A673 (cell line): ENCODE measurements around the gene MMP8. TPM values are rescaled to one million over a fixed set of nuclear protein-coding genes. Genes with fewer than 3 reads are reported as not detected.

Source experiments
- BruUV-seq: library from RNA; stranded (reverse); fragments of 400-500 nt; replicated peaks from 2 replicates; lab custom pipeline; 2021; lab: Mats Ljungman, UMichigan
- CTCF ChIA-PET: fragments of 300-600 bp; sonication (Branson Sonifier 250); formaldehyde crosslinking; loops from one replicate; lab custom pipeline; 2022; ENCODE audit warnings: antibody characterized with exemption; lab: Charles Lee
- POLR2A ChIA-PET: fragments of 300-600 bp; sonication (Branson Sonifier 250); formaldehyde crosslinking; loops from one replicate; lab custom pipeline; 2022; ENCODE audit warnings: antibody characterized with exemption; ENCODE audit not compliant: low non-redundant PET; lab: Charles Lee
- DNase-seq: peaks from one replicate; pipeline ENCODE4 v3.0.0-alpha.2; 2015; ENCODE audit warnings: low spot score
- H3K27ac ChIP-seq: fragments of 200-600 bp; sonication (generic); 2 replicates; pipeline ENCODE4 v1.5.1; 2016; ENCODE audit warnings: mixed run types, low read depth, mild to moderate bottlenecking, mixed read lengths, antibody characterized with exemption, low read length; ENCODE audit not compliant: poor library complexity, severe bottlenecking
- H3K27me3 ChIP-seq: fragments of 200-600 bp; sonication (generic); replicated peaks from 2 replicates; pipeline ENCODE4 v1.6.1; 2017; ENCODE audit warnings: mixed run types, low read depth, mild to moderate bottlenecking, mixed read lengths, antibody characterized with exemption, low read length; ENCODE audit not compliant: insufficient read depth, poor library complexity
- H3K36me3 ChIP-seq: fragments of 200-600 bp; sonication (generic); 2 replicates; pipeline ENCODE4 v1.6.1; 2016; ENCODE audit warnings: mixed run types, mild to moderate bottlenecking, mixed read lengths, antibody characterized with exemption, low read length; ENCODE audit not compliant: insufficient read depth, poor library complexity, severe bottlenecking
- H3K4me1 ChIP-seq: fragments of 200-600 bp; sonication (generic); 2 replicates; pipeline ENCODE4 v1.6.1; 2017; ENCODE audit warnings: mixed run types, mild to moderate bottlenecking, mixed read lengths, antibody characterized with exemption, low read length; ENCODE audit not compliant: insufficient read depth, poor library complexity, severe bottlenecking
- H3K4me3 ChIP-seq: fragments of 200-600 bp; sonication (generic); 2 replicates; pipeline ENCODE4 v1.5.1; 2016; ENCODE audit warnings: low read depth, mixed run types, mild to moderate bottlenecking, mixed read lengths, low read length; ENCODE audit not compliant: poor library complexity, severe bottlenecking
- H3K9me3 ChIP-seq: fragments of 200-600 bp; sonication (generic); 2 replicates; pipeline ENCODE4 v1.6.1; 2016; ENCODE audit warnings: mixed run types, low read depth, mild to moderate bottlenecking, mixed read lengths, antibody characterized with exemption, low read length; ENCODE audit not compliant: poor library complexity, severe bottlenecking
- EZH2 ChIP-seq: fragments of 200-600 bp; sonication (generic); IDR thresholded peaks from 2 replicates; pipeline ENCODE4 v1.6.1; 2017; ENCODE audit warnings: borderline replicate concordance, low read depth, mild to moderate bottlenecking, mixed read lengths, antibody characterized with exemption, low read length; ENCODE audit not compliant: poor library complexity, severe bottlenecking
- intact Hi-C: fragments of 100-400 bp; cut with micrococcal nuclease; formaldehyde crosslinking; loops from one replicate; pipeline ENCODE4 v1.10.0; 2022; ENCODE audit not compliant: unreplicated experiment
- total RNA-seq: library from RNA; stranded (reverse); gene quantifications from 2 replicates; pipeline ENCODE4 v1.2.3, GENCODE V29; 2021
- TF ChIP-seq, protein P1 (sequence below): fragments of 300-800, 200-600 bp; sonication (generic); conservative IDR thresholded peaks from 2 replicates; pipeline ENCODE4 v1.5.1; 2017; ENCODE audit warnings: low read depth, mild to moderate bottlenecking, antibody characterized with exemption, low read length, moderate library complexity, mixed read lengths

MMP8 gene
- total RNA-seq, 1 experiment from 2014 or later, result 0.21 TPM

DNA sequence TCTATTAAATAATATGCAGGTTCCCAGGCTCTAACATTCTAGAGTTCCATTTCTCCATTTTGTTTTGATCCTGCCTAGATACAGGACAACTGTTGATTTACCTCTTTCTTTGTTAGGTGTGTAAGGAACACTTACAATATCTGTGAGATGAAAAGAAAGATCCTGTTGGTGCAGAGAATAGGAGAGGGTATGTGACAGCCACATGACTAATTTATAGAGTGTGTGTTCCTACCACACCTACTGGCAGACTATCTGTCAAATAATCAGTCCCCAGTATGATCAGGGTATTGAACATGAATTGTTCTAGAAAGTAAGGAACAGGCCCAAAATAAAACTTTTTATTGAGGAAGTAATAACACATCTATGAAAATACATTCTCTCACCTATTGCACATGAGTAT, 45.4 kb upstream of the MMP8 start:
- no peak overlapping the region for H3K27ac ChIP-seq
- no TSS peak for BruUV-seq
- ChIA-PET POLR2A (no interaction called here), CTCF (no interaction called here)
- H3K27me3 ChIP-seq, result no peaks in the 10 kb centered on the region
- H3K9me3 ChIP-seq, result no peaks in the 10 kb centered on the region
- H3K36me3 ChIP-seq, result no peaks in the 10 kb centered on the region
- DNase-seq, result no peak
- intact Hi-C loops, result no loop called here
- H3K4me1 ChIP-seq, result peaks cover 9% of the 10 kb centered on the region
- no peak overlapping the region for H3K4me3 ChIP-seq
- no peak for TF ChIP-seq EZH2
- TF ChIP-seq, protein P1, sequence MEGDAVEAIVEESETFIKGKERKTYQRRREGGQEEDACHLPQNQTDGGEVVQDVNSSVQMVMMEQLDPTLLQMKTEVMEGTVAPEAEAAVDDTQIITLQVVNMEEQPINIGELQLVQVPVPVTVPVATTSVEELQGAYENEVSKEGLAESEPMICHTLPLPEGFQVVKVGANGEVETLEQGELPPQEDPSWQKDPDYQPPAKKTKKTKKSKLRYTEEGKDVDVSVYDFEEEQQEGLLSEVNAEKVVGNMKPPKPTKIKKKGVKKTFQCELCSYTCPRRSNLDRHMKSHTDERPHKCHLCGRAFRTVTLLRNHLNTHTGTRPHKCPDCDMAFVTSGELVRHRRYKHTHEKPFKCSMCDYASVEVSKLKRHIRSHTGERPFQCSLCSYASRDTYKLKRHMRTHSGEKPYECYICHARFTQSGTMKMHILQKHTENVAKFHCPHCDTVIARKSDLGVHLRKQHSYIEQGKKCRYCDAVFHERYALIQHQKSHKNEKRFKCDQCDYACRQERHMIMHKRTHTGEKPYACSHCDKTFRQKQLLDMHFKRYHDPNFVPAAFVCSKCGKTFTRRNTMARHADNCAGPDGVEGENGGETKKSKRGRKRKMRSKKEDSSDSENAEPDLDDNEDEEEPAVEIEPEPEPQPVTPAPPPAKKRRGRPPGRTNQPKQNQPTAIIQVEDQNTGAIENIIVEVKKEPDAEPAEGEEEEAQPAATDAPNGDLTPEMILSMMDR, result no peak

DNA sequence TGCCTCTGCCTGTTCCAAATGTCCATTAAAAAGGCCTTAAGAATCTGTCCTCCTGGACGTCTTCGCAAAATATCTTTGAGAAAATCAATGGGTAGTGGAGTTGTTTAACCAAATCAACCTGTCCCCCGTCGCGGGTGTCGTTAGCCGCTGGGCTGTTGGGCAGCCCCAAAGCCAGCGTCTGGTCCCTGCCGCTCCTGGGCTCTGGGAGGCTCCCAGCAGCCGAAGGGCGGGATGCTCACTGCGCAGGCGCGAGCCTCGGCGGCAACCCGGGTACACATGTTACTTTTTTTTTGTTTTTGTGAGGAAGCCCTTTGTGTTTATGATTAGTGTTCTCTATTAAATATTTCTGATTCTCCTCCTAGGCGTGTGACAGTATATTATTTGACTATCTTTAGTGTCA, 43.0 kb upstream of the MMP8 start:
- no TSS peak for BruUV-seq
- DNase-seq, result no peak
- TF ChIP-seq, protein P1, result no peak
- no peak for TF ChIP-seq EZH2
- H3K27ac ChIP-seq, result no peak overlapping the region
- ChIA-PET POLR2A (no interaction called here), CTCF (no interaction called here)
- no peaks in the 10 kb centered on the region for H3K36me3 ChIP-seq
- H3K4me3 ChIP-seq, result no peak overlapping the region
- H3K4me1 ChIP-seq, result peaks cover 9% of the 10 kb centered on the region
- no peaks in the 10 kb centered on the region for H3K9me3 ChIP-seq
- intact Hi-C loops, result no loop called here
- no peaks in the 10 kb centered on the region for H3K27me3 ChIP-seq

DNA sequence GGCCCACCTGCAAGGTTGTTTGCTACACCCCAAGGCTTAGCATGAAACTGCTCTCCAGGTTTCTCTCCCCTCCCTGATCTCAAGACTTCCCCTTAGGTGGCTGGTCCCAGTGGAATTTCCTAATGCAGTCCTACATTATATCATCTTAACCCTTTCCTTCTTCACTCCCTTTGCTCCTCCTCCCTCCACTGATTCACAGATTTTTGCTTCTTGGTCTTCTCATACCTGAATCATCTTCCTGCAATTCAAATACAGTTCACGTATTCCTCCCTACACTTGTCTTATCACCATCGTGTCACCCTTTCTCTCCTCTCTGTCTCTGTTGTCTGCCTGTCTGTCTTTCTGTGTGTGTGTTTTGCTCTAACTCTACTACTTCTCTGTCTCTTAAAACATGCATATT, 38.7 kb upstream of the MMP8 start:
- intact Hi-C loops, result no loop called here
- Histone ChIP-seq H3K4me3 (no peak overlapping the region), H3K4me1 (peaks cover 29% of the 10 kb centered on the region), H3K9me3 (no peaks in the 10 kb centered on the region), H3K27me3 (no peaks in the 10 kb centered on the region), H3K27ac (peak overlapping the region; percentile 3), H3K36me3 (no peaks in the 10 kb centered on the region)
- BruUV-seq, result no TSS peak
- POLR2A ChIA-PET, result no interaction called here
- DNase-seq, result no peak
- TF ChIP-seq, protein P1, result no peak
- TF ChIP-seq EZH2, result no peak
- CTCF ChIA-PET, result no interaction called here
